Measurements from ENCODE around the gene KRTAP12-2.
"Not testable (repeated sequence)": the region's sequence is repeated elsewhere in the genome, so short reads cannot be mapped to it uniquely, and the experiment has no call there.

The KRTAP12-2 gene

DNA sequence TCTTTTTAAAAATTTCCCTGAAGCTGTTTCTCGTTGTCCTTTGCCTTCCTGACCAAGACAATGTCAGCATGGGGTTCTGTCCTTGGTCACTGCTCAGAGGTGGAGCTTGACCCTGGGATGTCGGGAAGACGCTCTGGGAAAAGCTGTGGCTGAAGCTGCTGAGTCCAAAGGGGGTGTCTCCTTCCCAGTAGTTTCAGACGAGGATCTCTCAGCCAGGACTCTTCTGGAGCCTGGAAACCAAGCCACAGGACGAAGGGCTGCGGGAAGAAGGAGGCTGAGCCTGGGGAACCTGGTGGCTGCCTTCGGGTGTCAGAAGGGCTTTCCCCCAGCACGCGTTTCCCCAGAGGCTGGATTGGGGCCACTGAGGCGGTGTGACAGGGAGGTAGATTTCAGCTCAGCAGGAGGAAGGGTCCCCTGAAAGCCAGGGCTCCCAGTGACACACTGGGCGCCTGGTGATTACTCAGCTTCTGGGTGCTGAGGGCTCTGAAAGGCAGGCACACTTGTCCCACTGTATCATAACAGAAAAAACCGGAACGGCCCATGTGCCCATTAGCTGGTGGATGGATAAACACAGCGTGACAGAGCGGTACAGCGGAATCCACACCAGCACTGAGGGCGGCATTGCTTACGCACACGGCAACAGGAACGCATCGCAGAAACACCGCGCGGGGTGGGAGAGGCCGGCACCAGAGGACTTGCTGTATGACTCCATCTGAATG lies 20.3 kb upstream of the KRTAP12-2 start:
- Histone ChIP-seq H3K4me1 (ENCODE audit: insufficient read depth, low read length, poor library complexity, severe bottlenecking) (no peaks in the 10 kb centered on the region), H3K9me2 (replicated peaks; ENCODE audit: low read depth, low read length) (no peaks in the 10 kb centered on the region), H3F3A (ENCODE audit: low read depth) (no peaks in the 10 kb centered on the region), H3K4me3 (ENCODE audit: low read length, poor library complexity, severe bottlenecking) (no peak overlapping the region), H3K9me3 (ENCODE audit: insufficient read depth, low read depth, low read length) (no peaks in the 10 kb centered on the region), H3K4me2 (ENCODE audit: low read depth, low read length, poor library complexity, severe bottlenecking) (no peak overlapping the region), H4K20me1 (ENCODE audit: insufficient read depth, low read length, poor library complexity, severe bottlenecking) (no peaks in the 10 kb centered on the region), H2AFZ (ENCODE audit: low read length) (no peak overlapping the region), H3K9ac (ENCODE audit: low read depth, low read length, poor library complexity, severe bottlenecking) (no peak overlapping the region), H3K27me3 (ENCODE audit: insufficient read depth, low read length, poor library complexity, severe bottlenecking) (no peaks in the 10 kb centered on the region), H3K36me3 (ENCODE audit: insufficient read depth, low read length) (no peaks in the 10 kb centered on the region), H3K79me2 (ENCODE audit: insufficient read depth, low read length) (no peaks in the 10 kb centered on the region)
- TF ChIP-seq, protein P1, sequence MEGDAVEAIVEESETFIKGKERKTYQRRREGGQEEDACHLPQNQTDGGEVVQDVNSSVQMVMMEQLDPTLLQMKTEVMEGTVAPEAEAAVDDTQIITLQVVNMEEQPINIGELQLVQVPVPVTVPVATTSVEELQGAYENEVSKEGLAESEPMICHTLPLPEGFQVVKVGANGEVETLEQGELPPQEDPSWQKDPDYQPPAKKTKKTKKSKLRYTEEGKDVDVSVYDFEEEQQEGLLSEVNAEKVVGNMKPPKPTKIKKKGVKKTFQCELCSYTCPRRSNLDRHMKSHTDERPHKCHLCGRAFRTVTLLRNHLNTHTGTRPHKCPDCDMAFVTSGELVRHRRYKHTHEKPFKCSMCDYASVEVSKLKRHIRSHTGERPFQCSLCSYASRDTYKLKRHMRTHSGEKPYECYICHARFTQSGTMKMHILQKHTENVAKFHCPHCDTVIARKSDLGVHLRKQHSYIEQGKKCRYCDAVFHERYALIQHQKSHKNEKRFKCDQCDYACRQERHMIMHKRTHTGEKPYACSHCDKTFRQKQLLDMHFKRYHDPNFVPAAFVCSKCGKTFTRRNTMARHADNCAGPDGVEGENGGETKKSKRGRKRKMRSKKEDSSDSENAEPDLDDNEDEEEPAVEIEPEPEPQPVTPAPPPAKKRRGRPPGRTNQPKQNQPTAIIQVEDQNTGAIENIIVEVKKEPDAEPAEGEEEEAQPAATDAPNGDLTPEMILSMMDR (conservative IDR thresholded peaks at IDR 0.05; ENCODE audit: low read length), result no peak
- no peak for TF ChIP-seq EZH2phosphoT487 (IDR thresholded peaks at IDR 0.05; ENCODE audit: borderline replicate concordance)

DNA sequence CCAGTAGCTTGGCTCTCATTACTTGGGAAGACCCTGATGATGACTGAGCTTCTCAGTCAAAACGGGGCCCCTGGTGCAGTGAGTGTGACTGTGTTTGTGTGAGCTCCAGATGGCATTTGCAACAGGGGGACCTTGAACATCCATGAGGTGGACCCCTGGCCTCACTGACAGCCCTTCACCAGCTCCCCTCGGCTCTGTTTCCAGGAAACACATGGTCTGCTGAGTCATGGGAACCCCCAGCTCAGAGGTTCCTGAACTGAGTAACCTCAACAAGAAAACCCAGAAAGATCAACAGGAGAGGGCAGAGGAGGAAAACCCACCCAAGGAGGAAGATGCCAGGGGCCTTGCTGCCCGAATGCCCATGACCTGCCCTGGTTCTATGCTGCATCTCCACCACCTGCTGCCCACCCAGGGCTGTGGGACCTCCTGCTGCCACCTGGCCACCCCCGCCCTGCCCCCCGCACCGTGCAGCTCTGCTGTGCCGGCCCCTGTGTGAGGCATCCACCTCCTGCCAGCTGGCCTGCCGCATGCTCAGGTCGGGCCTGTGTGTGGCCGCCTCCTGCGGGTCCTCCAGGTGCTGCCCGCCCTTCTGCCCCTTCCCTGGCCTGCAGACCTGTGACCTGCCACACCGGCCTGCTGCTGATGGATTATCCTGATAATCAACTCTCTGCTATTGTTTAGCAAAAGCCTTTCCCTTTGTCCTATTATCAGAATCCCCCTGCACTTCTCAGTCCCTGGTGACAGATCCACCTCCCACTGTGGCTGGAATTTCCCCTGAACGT lies 19.5 kb upstream of the KRTAP12-2 start:
- Histone ChIP-seq H3K79me2 (ENCODE audit: insufficient read depth, low read length) (no peaks in the 10 kb centered on the region), H3K4me2 (ENCODE audit: low read depth, low read length, poor library complexity, severe bottlenecking) (no peak overlapping the region), H3K9me3 (ENCODE audit: insufficient read depth, low read depth, low read length) (no peaks in the 10 kb centered on the region), H3K9me2 (replicated peaks; ENCODE audit: low read depth, low read length) (no peaks in the 10 kb centered on the region), H3K36me3 (ENCODE audit: insufficient read depth, low read length) (no peaks in the 10 kb centered on the region), H3K9ac (ENCODE audit: low read depth, low read length, poor library complexity, severe bottlenecking) (no peak overlapping the region), H3F3A (ENCODE audit: low read depth) (no peaks in the 10 kb centered on the region), H3K4me3 (ENCODE audit: low read length, poor library complexity, severe bottlenecking) (no peak overlapping the region), H2AFZ (ENCODE audit: low read length) (no peak overlapping the region), H4K20me1 (ENCODE audit: insufficient read depth, low read length, poor library complexity, severe bottlenecking) (no peaks in the 10 kb centered on the region), H3K27me3 (ENCODE audit: insufficient read depth, low read length, poor library complexity, severe bottlenecking) (no peaks in the 10 kb centered on the region), H3K4me1 (ENCODE audit: insufficient read depth, low read length, poor library complexity, severe bottlenecking) (no peaks in the 10 kb centered on the region)
- TF ChIP-seq, protein P1 (conservative IDR thresholded peaks at IDR 0.05; ENCODE audit: low read length), result no peak
- no peak for TF ChIP-seq EZH2phosphoT487 (IDR thresholded peaks at IDR 0.05; ENCODE audit: borderline replicate concordance)

DNA sequence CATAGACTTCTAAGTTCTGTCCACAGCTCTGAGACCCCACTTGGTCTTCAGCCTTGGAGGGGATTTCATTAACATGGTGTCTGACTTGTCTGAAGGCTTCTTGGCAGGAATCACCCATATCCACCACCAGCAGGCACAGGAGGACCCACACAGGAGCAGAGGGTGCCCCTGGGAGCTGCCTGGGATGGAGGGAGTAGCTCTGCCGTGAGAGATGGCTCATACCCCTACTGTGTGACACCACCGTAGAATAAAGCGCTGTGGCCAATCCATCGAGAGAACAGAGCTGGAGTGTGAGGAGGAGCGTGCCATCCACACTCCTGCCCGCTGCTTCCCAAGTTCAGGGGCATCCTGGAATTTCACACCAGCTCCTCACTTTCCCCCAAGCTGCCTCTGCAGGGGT lies 18.3 kb upstream of the KRTAP12-2 start:
- H3K9me2 ChIP-seq (replicated peaks; ENCODE audit: low read depth, low read length); H2AFZ ChIP-seq (ENCODE audit: low read length); H4K20me1 ChIP-seq (ENCODE audit: insufficient read depth, low read length, poor library complexity, severe bottlenecking); H3K79me2 ChIP-seq (ENCODE audit: insufficient read depth, low read length); H3K4me3 ChIP-seq (ENCODE audit: low read length, poor library complexity, severe bottlenecking); H3K4me2 ChIP-seq (ENCODE audit: low read depth, low read length, poor library complexity, severe bottlenecking); H3K36me3 ChIP-seq (ENCODE audit: insufficient read depth, low read length); H3K9me3 ChIP-seq (ENCODE audit: insufficient read depth, low read depth, low read length); H3F3A ChIP-seq (ENCODE audit: low read depth); H3K27me3 ChIP-seq (ENCODE audit: insufficient read depth, low read length, poor library complexity, severe bottlenecking); H3K4me1 ChIP-seq (ENCODE audit: insufficient read depth, low read length, poor library complexity, severe bottlenecking); H3K9ac ChIP-seq (ENCODE audit: low read depth, low read length, poor library complexity, severe bottlenecking): not testable (repeated sequence)

Data from Loucy (cell line).